NB4 (cell line): ENCODE measurements around the gene TENM4.

Source experiments
- CTCF ChIP-seq: IDR thresholded peaks from one replicate; pipeline ENCODE4 v1.5.1; 2012; ENCODE audit warnings: low read depth, low read length
- MAX ChIP-seq: IDR thresholded peaks from 2 replicates; pipeline ENCODE4 v1.6.1; 2011; ENCODE audit warnings: low read depth, low read length

- no peak for TF ChIP-seq MAX
- no peak for TF ChIP-seq CTCF
Observed at GRCh38 chr11:78812513-78813293, 628.1 kb downstream of the TENM4 start.
